ENCODE results near the gene NPPA.

Gene NPPA

GRCh38 chr1:11874258-11874562 is 26.6 kb upstream of the NPPA start:
- no peak for DNase-seq (ENCODE audit: low read depth)
- TF ChIP-seq, protein P1, sequence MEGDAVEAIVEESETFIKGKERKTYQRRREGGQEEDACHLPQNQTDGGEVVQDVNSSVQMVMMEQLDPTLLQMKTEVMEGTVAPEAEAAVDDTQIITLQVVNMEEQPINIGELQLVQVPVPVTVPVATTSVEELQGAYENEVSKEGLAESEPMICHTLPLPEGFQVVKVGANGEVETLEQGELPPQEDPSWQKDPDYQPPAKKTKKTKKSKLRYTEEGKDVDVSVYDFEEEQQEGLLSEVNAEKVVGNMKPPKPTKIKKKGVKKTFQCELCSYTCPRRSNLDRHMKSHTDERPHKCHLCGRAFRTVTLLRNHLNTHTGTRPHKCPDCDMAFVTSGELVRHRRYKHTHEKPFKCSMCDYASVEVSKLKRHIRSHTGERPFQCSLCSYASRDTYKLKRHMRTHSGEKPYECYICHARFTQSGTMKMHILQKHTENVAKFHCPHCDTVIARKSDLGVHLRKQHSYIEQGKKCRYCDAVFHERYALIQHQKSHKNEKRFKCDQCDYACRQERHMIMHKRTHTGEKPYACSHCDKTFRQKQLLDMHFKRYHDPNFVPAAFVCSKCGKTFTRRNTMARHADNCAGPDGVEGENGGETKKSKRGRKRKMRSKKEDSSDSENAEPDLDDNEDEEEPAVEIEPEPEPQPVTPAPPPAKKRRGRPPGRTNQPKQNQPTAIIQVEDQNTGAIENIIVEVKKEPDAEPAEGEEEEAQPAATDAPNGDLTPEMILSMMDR (IDR thresholded peaks at IDR 0.05; ENCODE audit: low read length, missing control alignments): no peak

GRCh38 chr1:11873395-11874257 is 26.0 kb upstream of the NPPA start:
- TF ChIP-seq, protein P1 (IDR thresholded peaks at IDR 0.05; ENCODE audit: low read length, missing control alignments): no peak
- no peak overlapping the region for H3K4me3 ChIP-seq (replicated peaks; ENCODE audit: low read depth, low read length)
- no peak for DNase-seq (ENCODE audit: low read depth)

More at GRCh38 chr1:11874258-11874562, 26.6 kb upstream of the NPPA start:
- H3K4me3 ChIP-seq (replicated peaks; ENCODE audit: low read depth, low read length): no peak overlapping the region

DNA sequence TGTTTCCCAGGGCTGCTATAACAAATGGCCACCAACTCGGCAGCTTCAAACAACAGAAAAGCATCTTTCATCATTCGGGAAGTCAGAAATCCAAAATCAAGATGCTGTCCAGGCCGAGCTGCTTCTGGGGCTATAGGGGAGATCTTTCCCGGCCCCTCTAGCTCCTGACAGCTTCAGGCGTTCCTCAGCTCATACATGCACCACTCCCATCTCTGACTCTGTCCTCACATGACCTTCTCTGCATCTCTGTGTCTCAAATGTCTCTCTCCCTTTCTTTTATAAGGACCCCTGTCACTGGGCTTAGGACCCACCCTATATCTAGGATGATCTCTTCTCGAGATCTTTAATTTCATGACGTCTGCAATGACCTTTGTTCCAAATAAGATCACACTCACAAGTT is 25.0 kb upstream of the NPPA start:
- no peak for DNase-seq (ENCODE audit: low read depth)
- TF ChIP-seq, protein P1 (IDR thresholded peaks at IDR 0.05; ENCODE audit: low read length, missing control alignments): no peak
- H3K4me3 ChIP-seq (replicated peaks; ENCODE audit: low read depth, low read length): no peak overlapping the region

DNA sequence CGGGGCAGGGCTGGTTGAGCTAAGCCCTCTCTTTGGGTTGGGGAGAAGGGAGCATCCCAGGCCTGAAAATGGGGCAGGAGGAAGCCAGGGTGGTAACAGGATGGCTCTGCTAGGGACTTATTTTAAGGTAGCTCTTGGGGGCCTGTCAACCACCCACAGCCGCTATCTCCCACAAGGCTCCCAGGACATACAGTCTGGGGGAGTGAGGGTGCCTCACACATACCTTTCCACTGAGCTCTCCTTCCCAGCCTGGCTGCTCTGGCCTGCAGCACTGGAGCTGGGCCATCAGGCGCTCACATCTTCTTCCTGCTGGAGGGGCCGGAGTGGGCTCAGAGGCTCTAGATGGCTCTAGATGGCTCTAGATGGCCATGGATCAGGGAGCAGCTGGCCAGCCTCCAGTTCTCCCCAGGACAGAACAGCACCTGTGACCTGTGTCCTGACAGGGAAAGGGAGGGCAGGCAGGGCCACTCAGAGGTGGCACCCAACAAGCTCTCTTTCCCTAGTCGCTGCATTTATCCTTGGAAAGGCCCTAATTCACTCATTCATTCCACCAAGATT is 22.1 kb upstream of the NPPA start:
- no peak for DNase-seq (ENCODE audit: low read depth)
- TF ChIP-seq, protein P1 (IDR thresholded peaks at IDR 0.05; ENCODE audit: low read length, missing control alignments): no peak
- H3K4me3 ChIP-seq (replicated peaks; ENCODE audit: low read depth, low read length): no peak overlapping the region

GRCh38 chr1:11869104-11869503 is 21.5 kb upstream of the NPPA start:
- no peak for DNase-seq (ENCODE audit: low read depth)
- TF ChIP-seq, protein P1 (IDR thresholded peaks at IDR 0.05; ENCODE audit: low read length, missing control alignments): no peak
- H3K4me3 ChIP-seq (replicated peaks; ENCODE audit: low read depth, low read length): no peak overlapping the region

DNA sequence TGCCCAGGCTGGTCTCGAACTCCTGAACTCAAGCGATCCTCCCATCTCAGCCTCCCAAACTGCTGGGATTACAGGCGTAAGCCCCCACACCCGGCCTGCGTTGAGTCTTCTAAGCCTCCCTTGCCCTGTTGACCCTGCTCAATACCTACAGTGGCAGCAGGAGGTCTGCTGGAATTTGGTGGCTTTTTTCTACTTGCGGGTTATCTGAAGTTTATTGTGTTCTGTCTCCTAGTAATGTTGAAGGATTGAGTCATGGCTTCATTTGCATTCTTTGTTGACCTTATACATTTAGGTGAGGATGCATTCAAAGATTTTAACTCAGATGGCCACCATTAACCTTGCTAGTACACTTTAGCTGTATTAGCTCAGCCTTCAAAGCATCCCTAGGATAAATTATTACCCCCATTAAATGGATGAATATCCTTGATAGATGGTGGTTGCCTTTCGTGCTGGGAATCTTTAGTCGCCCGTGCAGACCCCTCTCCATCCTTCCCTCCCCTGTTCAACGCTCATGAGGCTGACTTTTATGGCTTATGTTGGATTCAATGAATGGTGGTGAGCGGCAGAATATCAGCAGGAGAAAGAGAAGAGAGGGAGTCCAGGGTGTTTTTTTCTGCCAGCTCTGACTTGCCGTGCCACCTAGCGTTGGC is 20.9 kb upstream of the NPPA start:
- TF ChIP-seq, protein P1 (IDR thresholded peaks at IDR 0.05; ENCODE audit: low read length, missing control alignments): no peak
- DNase-seq (ENCODE audit: low read depth): no peak

More for the DNA sequence above, 20.9 kb upstream of the NPPA start:
- no peak overlapping the region for H3K4me3 ChIP-seq (replicated peaks; ENCODE audit: low read depth, low read length)
